NB4 (cell line): ENCODE data around the gene MEG3.

Experiments
- MYC ChIP-seq: IDR thresholded peaks from 2 replicates; pipeline ENCODE4 v1.6.1; 2011; ENCODE audit warnings: low read depth, low read length
- POLR2A ChIP-seq: IDR thresholded peaks from 2 replicates; pipeline ENCODE4 v1.6.1; 2011; ENCODE audit warnings: mild to moderate bottlenecking; ENCODE audit not compliant: insufficient read length; ENCODE audit errors: extremely low read depth
- TF ChIP-seq, protein P1 (sequence below): IDR thresholded peaks from one replicate; pipeline ENCODE4 v1.5.1; 2012; ENCODE audit warnings: low read depth, low read length
- TF ChIP-seq, protein P2 (sequence below): IDR thresholded peaks from 2 replicates; pipeline ENCODE4 v1.6.1; 2011; ENCODE audit warnings: low read depth, low read length

DNA sequence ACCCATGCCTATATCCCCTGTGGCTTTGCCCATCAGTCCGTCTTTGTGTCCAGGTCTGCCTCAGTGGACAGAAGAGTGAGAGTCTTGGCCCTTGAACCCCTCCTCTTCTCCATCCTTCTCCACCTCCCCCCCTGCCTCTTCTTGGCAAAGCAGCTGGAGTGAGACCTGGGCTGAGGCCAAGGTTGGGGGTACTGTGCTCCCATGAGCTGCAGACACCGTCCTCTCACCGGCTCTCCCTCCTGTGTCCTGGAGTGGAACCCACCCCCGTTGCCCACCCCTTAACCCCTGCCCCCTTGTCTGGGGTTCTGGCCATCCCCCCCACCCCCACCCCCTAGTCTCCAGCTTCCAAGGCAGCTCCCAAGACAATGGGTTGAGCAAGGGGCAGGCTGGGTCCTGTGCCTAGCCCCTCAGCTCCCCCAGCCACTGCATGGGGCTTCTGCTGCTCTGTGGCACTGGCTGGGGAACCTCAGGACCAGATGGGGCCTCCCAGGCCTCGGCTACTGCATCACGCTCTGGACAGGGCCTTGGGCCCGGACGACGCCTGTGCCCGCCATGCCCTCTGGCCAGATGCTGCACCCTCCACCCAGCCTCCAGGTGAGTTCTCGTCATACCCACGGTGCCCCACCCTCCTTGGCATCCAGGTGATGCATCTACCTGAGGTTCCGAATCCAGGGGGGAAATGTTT lies 41.9 kb downstream of the MEG3 start:
- TF ChIP-seq, protein P1, sequence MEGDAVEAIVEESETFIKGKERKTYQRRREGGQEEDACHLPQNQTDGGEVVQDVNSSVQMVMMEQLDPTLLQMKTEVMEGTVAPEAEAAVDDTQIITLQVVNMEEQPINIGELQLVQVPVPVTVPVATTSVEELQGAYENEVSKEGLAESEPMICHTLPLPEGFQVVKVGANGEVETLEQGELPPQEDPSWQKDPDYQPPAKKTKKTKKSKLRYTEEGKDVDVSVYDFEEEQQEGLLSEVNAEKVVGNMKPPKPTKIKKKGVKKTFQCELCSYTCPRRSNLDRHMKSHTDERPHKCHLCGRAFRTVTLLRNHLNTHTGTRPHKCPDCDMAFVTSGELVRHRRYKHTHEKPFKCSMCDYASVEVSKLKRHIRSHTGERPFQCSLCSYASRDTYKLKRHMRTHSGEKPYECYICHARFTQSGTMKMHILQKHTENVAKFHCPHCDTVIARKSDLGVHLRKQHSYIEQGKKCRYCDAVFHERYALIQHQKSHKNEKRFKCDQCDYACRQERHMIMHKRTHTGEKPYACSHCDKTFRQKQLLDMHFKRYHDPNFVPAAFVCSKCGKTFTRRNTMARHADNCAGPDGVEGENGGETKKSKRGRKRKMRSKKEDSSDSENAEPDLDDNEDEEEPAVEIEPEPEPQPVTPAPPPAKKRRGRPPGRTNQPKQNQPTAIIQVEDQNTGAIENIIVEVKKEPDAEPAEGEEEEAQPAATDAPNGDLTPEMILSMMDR, result no peak
- no peak for TF ChIP-seq POLR2A
- TF ChIP-seq, protein P2, sequence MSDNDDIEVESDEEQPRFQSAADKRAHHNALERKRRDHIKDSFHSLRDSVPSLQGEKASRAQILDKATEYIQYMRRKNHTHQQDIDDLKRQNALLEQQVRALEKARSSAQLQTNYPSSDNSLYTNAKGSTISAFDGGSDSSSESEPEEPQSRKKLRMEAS, result no peak
- TF ChIP-seq MYC, result no peak
